Endothelial cell of umbilical vein (primary cell): ENCODE results near the gene CRISPLD2. TPM values are rescaled to one million over a fixed set of nuclear protein-coding genes. Genes with fewer than 3 reads are reported as not detected.

Experiments used
- BruUV-seq: library from RNA; stranded (reverse); fragments of 400-500 nt; replicated peaks from 2 replicates; lab custom pipeline; 2021; lab: Mats Ljungman, UMichigan
- CTCF ChIA-PET: fragments of 300-600, 350-600 bp; sonication (Branson Sonifier 250); formaldehyde crosslinking; loops from one replicate; lab custom pipeline; 2021; ENCODE audit warnings: antibody characterized with exemption, inconsistent platforms; lab: Charles Lee
- POLR2A ChIA-PET: fragments of 300-600, 350-600 bp; sonication (Branson Sonifier 250); formaldehyde crosslinking; loops from one replicate; lab custom pipeline; 2021; ENCODE audit warnings: antibody characterized with exemption, inconsistent platforms; lab: Charles Lee
- DNase-seq: peaks from one replicate; pipeline ENCODE4 v3.0.0-alpha.2; 2011; ENCODE audit warnings: low read depth, low spot score
- FAIRE-seq: peaks from 2 replicates; lab custom pipeline; 2011; peaks lifted over from hg19 to GRCh38; lab: Jason Lieb, UNC
- H2AFZ ChIP-seq: 2 replicates; pipeline ENCODE4 v1.6.0; 2012; ENCODE audit warnings: low read depth, low read length, control low read depth, inconsistent platforms
- H3K27ac ChIP-seq: 2 replicates; pipeline ENCODE4 v1.5.1; 2011; ENCODE audit warnings: low read depth, mild to moderate bottlenecking, control low read depth, low read length, moderate library complexity; ENCODE audit not compliant: insufficient read depth
- H3K27me3 ChIP-seq, 2 experiments: 2 replicates each; pipeline versions ENCODE4 v1.6.0 to v1.6.1; 2011; ENCODE audit warnings: low read length in 2 of 2, mixed read lengths in 1 of 2; ENCODE audit not compliant: control insufficient read depth in 2 of 2, insufficient read depth in 2 of 2
- H3K36me3 ChIP-seq, 2 experiments: 2 replicates in 1 of 2; 3 replicates in 1 of 2; pipeline ENCODE4 v1.5.1; 2011; ENCODE audit warnings: low read length in 2 of 2, mild to moderate bottlenecking in 1 of 2, moderate library complexity in 1 of 2; ENCODE audit not compliant: control insufficient read depth in 2 of 2, insufficient read depth in 2 of 2; ENCODE audit errors: extremely low read depth in 1 of 2
- H3K4me1 ChIP-seq: 3 replicates; pipeline ENCODE4 v1.5.1; 2011; ENCODE audit warnings: mild to moderate bottlenecking, low read length; ENCODE audit not compliant: control insufficient read depth, insufficient read depth; ENCODE audit errors: extremely low read depth
- H3K4me2 ChIP-seq: 2 replicates; pipeline ENCODE4 v1.6.1; 2011; ENCODE audit warnings: low read length, control low read depth, mixed read lengths; ENCODE audit not compliant: insufficient read depth
- H3K4me3 ChIP-seq, 3 experiments: fragments of 200-600 bp in 1 of 3; sonication (generic), shearing (Covaris generic) in 1 of 3; replicated peaks in 1 of 3; 2 replicates each; pipeline ENCODE4 v1.5.1; 2011 to 2016; ENCODE audit warnings: control low read depth in 3 of 3, low read length in 3 of 3, mild to moderate bottlenecking in 2 of 3, inconsistent platforms in 1 of 3, low read depth in 1 of 3, moderate library complexity in 1 of 3; ENCODE audit not compliant: insufficient read depth in 1 of 3
- H3K79me2 ChIP-seq: 2 replicates; pipeline ENCODE4 v1.6.0; 2012; ENCODE audit warnings: low read length, inconsistent platforms; ENCODE audit not compliant: control insufficient read depth, insufficient read depth
- H3K9ac ChIP-seq: replicated peaks from 2 replicates; pipeline ENCODE3; 2011; ENCODE audit warnings: low read length, control low read depth; ENCODE audit not compliant: insufficient read depth; ENCODE audit errors: extremely low read depth
- H3K9me1 ChIP-seq: replicated peaks from 3 replicates; pipeline ENCODE4 v1.6.0; 2011; ENCODE audit warnings: mild to moderate bottlenecking, low read length; ENCODE audit not compliant: control insufficient read depth, insufficient read depth; ENCODE audit errors: extremely low read depth
- H3K9me3 ChIP-seq: replicated peaks from 2 replicates; pipeline ENCODE4 v1.5.1; 2012; ENCODE audit warnings: low read length, inconsistent platforms; ENCODE audit not compliant: control insufficient read depth, insufficient read depth
- H4K20me1 ChIP-seq: replicated peaks from 2 replicates; pipeline ENCODE3; 2011; ENCODE audit warnings: mild to moderate bottlenecking, low read length; ENCODE audit not compliant: control insufficient read depth, insufficient read depth; ENCODE audit errors: extremely low read depth
- CTCF ChIP-seq, 2 donors: IDR thresholded peaks; 1 replicate in 1 of 2; 2 replicates in 1 of 2; pipeline ENCODE4 v1.5.1; 2011; ENCODE audit warnings: low read length in 2 of 2, mild to moderate bottlenecking in 2 of 2, moderate library complexity in 2 of 2, control low read depth in 1 of 2, inconsistent platforms in 1 of 2, low read depth in 1 of 2; ENCODE audit not compliant: insufficient read depth in 1 of 2; ENCODE audit errors: extremely low read depth in 1 of 2
- EZH2 ChIP-seq: IDR thresholded peaks from 2 replicates; pipeline ENCODE4 v1.6.1; 2012; ENCODE audit warnings: borderline replicate concordance, low read depth, mild to moderate bottlenecking, moderate library complexity, low read length, inconsistent platforms; ENCODE audit not compliant: severe bottlenecking
- FOS ChIP-seq: IDR thresholded peaks from 2 replicates; pipeline ENCODE4 v1.6.1; 2011; ENCODE audit warnings: mild to moderate bottlenecking, low read length, moderate library complexity, borderline replicate concordance; ENCODE audit not compliant: insufficient read depth
- GATA2 ChIP-seq: IDR thresholded peaks from 2 replicates; pipeline ENCODE4 v1.7.0; 2011; ENCODE audit warnings: low read depth, mild to moderate bottlenecking, moderate library complexity, mixed read lengths, low read length; ENCODE audit not compliant: insufficient read length, insufficient read depth
- JUN ChIP-seq: IDR thresholded peaks from 2 replicates; pipeline ENCODE4 v1.6.1; 2011; ENCODE audit warnings: borderline replicate concordance, low read depth; ENCODE audit not compliant: insufficient read length, insufficient read depth
- MAX ChIP-seq: IDR thresholded peaks from 2 replicates; pipeline ENCODE4 v1.6.1; 2011; ENCODE audit not compliant: insufficient read depth, insufficient read length
- MYC ChIP-seq: IDR thresholded peaks from one replicate; pipeline ENCODE4 v1.6.1; 2011; ENCODE audit warnings: mild to moderate bottlenecking, low read depth, low read length
- POLR2A ChIP-seq: IDR thresholded peaks from 2 replicates; pipeline ENCODE4 v1.6.1; 2012; ENCODE audit warnings: low read depth, mild to moderate bottlenecking, control low read depth, low read length
- POLR2AphosphoS5 ChIP-seq: IDR thresholded peaks from 2 replicates; pipeline ENCODE4 v1.6.1; 2012; ENCODE audit warnings: low read depth, mild to moderate bottlenecking, control low read depth, low read length, moderate library complexity; ENCODE audit not compliant: insufficient read depth
- dilution Hi-C: fragments of 300-500 bp; cut with MboI; formaldehyde crosslinking; loops from one replicate; pipeline ENCODE4 v1.15.0; 2019; ENCODE audit warnings: low sequenced_read_pairs; ENCODE audit not compliant: extremely low pct_ligation_motif_present
- intact Hi-C: fragments of 100-400 bp; cut with micrococcal nuclease; formaldehyde crosslinking; loops from one replicate; pipeline ENCODE4 v1.10.0; 2022
- polyA plus RNA-seq, 4 experiments: library from polyadenylated mRNA; depleted of rRNA in 3 of 4; stranded (reverse) in 3 of 4; unstranded in 1 of 4; fragments of >200 nt; gene quantifications; 2 replicates each; pipeline versions ENCODE4 v1.2.1 to v1.2.3, GENCODE V29; 2011 to 2012; ENCODE audit warnings: missing spikeins in 1 of 4
- total RNA-seq: library from RNA; stranded (reverse); gene quantifications from 2 replicates; pipeline ENCODE4 v1.2.3, GENCODE V29; 2021

Gene CRISPLD2
- total and polyA plus RNA-seq, 2 donors (not counting 3 experiments of a cell fraction or from before 2014, with no cell fraction given): 0.14 to 0.73 TPM

GRCh38 chr16:84820771-84821170 lies 986 bp downstream of the CRISPLD2 start:
- peaks cover 3 to 10% of the 10 kb centered on the region in 2 experiments for H3K27me3 ChIP-seq
- no peak for TF ChIP-seq MAX
- no peak for TF ChIP-seq POLR2A
- no peak for TF ChIP-seq EZH2
- no peak for TF ChIP-seq FOS
- no peak for TF ChIP-seq JUN
- TF ChIP-seq GATA2: no peak
- TF ChIP-seq POLR2AphosphoS5: no peak
- no peak for TF ChIP-seq MYC
- TF ChIP-seq CTCF (IDR thresholded peaks at IDR 0.05; ENCODE audit: extremely low read depth in 1 of 2, insufficient read depth in 1 of 2, low read depth in 1 of 2, low read length in 2 of 2): no peak
- H3K27ac ChIP-seq: no peak overlapping the region
- POLR2A ChIA-PET: no interaction called here
- no peak for DNase-seq
- no peaks in the 10 kb centered on the region for H3K9me1 ChIP-seq
- no peak overlapping the region for H2AFZ ChIP-seq
- dilution Hi-C loops: no loop called here
- no peaks in the 10 kb centered on the region for H3K36me3 ChIP-seq
- no TSS peak for BruUV-seq
- no peaks in the 10 kb centered on the region for H3K79me2 ChIP-seq
- no peak for FAIRE-seq
- H3K4me3 ChIP-seq: no peak overlapping the region
- H3K9me3 ChIP-seq: no peaks in the 10 kb centered on the region
- CTCF ChIA-PET: interaction anchor here (3.6 kb wide), 1 partner anchor 150 kb away, joined by 11 read pairs; no protein-coding TSS in a partner anchor
- intact Hi-C loops: no loop called here
- H3K4me2 ChIP-seq: no peak overlapping the region
- H3K9ac ChIP-seq: no peak overlapping the region
- no peaks in the 10 kb centered on the region for H4K20me1 ChIP-seq
- peaks cover 4% of the 10 kb centered on the region for H3K4me1 ChIP-seq
